CD14-positive monocyte (primary cell): ENCODE results near the gene ARFGAP1. TPM values are rescaled to one million over a fixed set of nuclear protein-coding genes. Genes with fewer than 3 reads are reported as not detected.

Source experiments
- DNase-seq, 3 donors: peaks; one replicate each; pipeline ENCODE4 v3.0.0-alpha.2; 2011 to 2022
- H2AFZ ChIP-seq: 2 replicates; pipeline ENCODE4 v1.6.0; 2012; ENCODE audit warnings: mild to moderate bottlenecking, low read depth, low read length, inconsistent platforms; ENCODE audit not compliant: insufficient read depth, poor library complexity, severe bottlenecking
- H3K27ac ChIP-seq, 2 donors: 1 replicate in 1 of 2; 2 replicates in 1 of 2; pipeline ENCODE4 v1.5.1; 2012 to 2013; ENCODE audit warnings: low read length in 2 of 2, control low read depth in 1 of 2, inconsistent platforms in 1 of 2, low read depth in 1 of 2, mild to moderate bottlenecking in 1 of 2
- H3K27me3 ChIP-seq, 2 donors: one replicate each; pipeline versions ENCODE4 v1.6.0 to v1.6.1; 2011 to 2013; ENCODE audit warnings: low read length in 2 of 2; ENCODE audit not compliant: control insufficient read depth in 2 of 2, insufficient read depth in 2 of 2
- H3K36me3 ChIP-seq, 2 donors: replicated peaks in 1 of 2; 1 replicate in 1 of 2; 2 replicates in 1 of 2; pipeline versions ENCODE4 v1.5.1 to v1.6.1; 2012 to 2013; ENCODE audit warnings: low read length in 2 of 2, control low read depth in 1 of 2, inconsistent platforms in 1 of 2, mild to moderate bottlenecking in 1 of 2; ENCODE audit not compliant: insufficient read depth in 2 of 2, control insufficient read depth in 1 of 2
- H3K4me1 ChIP-seq, 2 donors: 1 replicate in 1 of 2; 2 replicates in 1 of 2; pipeline versions ENCODE4 v1.5.1 to v1.6.1; 2012 to 2013; ENCODE audit warnings: low read length in 2 of 2, control low read depth in 1 of 2, inconsistent platforms in 1 of 2, mild to moderate bottlenecking in 1 of 2, moderate library complexity in 1 of 2; ENCODE audit not compliant: insufficient read depth in 2 of 2, control insufficient read depth in 1 of 2
- H3K4me2 ChIP-seq: replicated peaks from 2 replicates; pipeline ENCODE3; 2012; ENCODE audit warnings: low read length, moderate library complexity, mild to moderate bottlenecking; ENCODE audit not compliant: poor library complexity, severe bottlenecking; ENCODE audit errors: extremely low read depth
- H3K4me3 ChIP-seq, 3 experiments: fragments of 200-600 bp in 1 of 3; sonication (generic) in 1 of 3; replicated peaks in 1 of 3; 1 replicate in 2 of 3; 2 replicates in 1 of 3; pipeline ENCODE4 v1.5.1; 2011 to 2013; ENCODE audit warnings: low read length in 3 of 3, mild to moderate bottlenecking in 3 of 3, control low read depth in 2 of 3, low read depth in 2 of 3, inconsistent platforms in 1 of 3, moderate library complexity in 1 of 3
- H3K79me2 ChIP-seq: 2 replicates; pipeline ENCODE4 v1.6.0; 2012; ENCODE audit warnings: mild to moderate bottlenecking, control low read depth, inconsistent platforms, low read length, moderate library complexity; ENCODE audit not compliant: insufficient read depth
- H3K9ac ChIP-seq: 2 replicates; pipeline ENCODE4 v1.6.0; 2017; ENCODE audit warnings: low read length, mild to moderate bottlenecking; ENCODE audit not compliant: insufficient read depth, poor library complexity, severe bottlenecking
- H3K9me3 ChIP-seq, 2 donors: replicated peaks in 1 of 2; 1 replicate in 1 of 2; 2 replicates in 1 of 2; pipeline versions ENCODE4 v1.5.1 to v1.6.1; 2012 to 2013; ENCODE audit warnings: low read length in 2 of 2, control low read depth in 1 of 2; ENCODE audit not compliant: control insufficient read depth in 1 of 2, insufficient read depth in 1 of 2
- H4K20me1 ChIP-seq: 2 replicates; pipeline ENCODE4 v1.6.0; 2012; ENCODE audit warnings: mild to moderate bottlenecking, low read length, control low read depth, moderate library complexity; ENCODE audit not compliant: insufficient read depth
- H3K27ac Mint-ChIP-seq, 7 donors: one replicate each; pipeline ENCODE4 v1.8.0; 2020; ENCODE audit warnings: mild to moderate bottlenecking in 7 of 7, mixed read lengths in 7 of 7, moderate library complexity in 6 of 7, inconsistent platforms in 2 of 7
- H3K27me3 Mint-ChIP-seq, 3 donors: one replicate each; pipeline ENCODE4 v1.8.0; 2021 to 2022; ENCODE audit warnings: low read depth in 3 of 3, mild to moderate bottlenecking in 3 of 3, mixed read lengths in 3 of 3, moderate library complexity in 3 of 3, inconsistent platforms in 1 of 3
- H3K36me3 Mint-ChIP-seq, 2 donors: one replicate each; pipeline ENCODE4 v1.8.0; 2020; ENCODE audit warnings: mixed read lengths in 2 of 2, inconsistent platforms in 1 of 2, mild to moderate bottlenecking in 1 of 2
- H3K4me1 Mint-ChIP-seq: one replicate; pipeline ENCODE4 v1.8.0; 2020; ENCODE audit warnings: mild to moderate bottlenecking, mixed read lengths
- H3K4me3 Mint-ChIP-seq, 2 donors: one replicate each; pipeline ENCODE4 v1.8.0; 2020; ENCODE audit warnings: mild to moderate bottlenecking in 2 of 2, mixed read lengths in 2 of 2, moderate library complexity in 1 of 2
- H3K9me3 Mint-ChIP-seq, 7 donors: one replicate each; pipeline ENCODE4 v1.8.0; 2020 to 2022; ENCODE audit warnings: mixed read lengths in 7 of 7, mild to moderate bottlenecking in 6 of 7, moderate library complexity in 6 of 7, inconsistent platforms in 2 of 7
- WGBS: methylation state at CpG from one replicate; pipeline ENCODE4 v1.1.5; 2013; ENCODE audit warnings: missing lambda C conversion rate; ENCODE audit not compliant: insufficient coverage; 5-methylcytosine and 5-hydroxymethylcytosine counted together
- intact Hi-C, 2 donors: fragments of 100-400 bp; cut with micrococcal nuclease; formaldehyde crosslinking; loops; one replicate each; pipeline versions ENCODE4 v1.15.0 to v1.15.1; 2023
- polyA plus RNA-seq, 3 donors: library from polyadenylated mRNA; depleted of rRNA in 1 of 3; unstranded in 2 of 3; stranded (reverse) in 1 of 3; fragments of 300-500 nt in 2 of 3; fragments of >200 nt in 1 of 3; fragmentation: Illumina TruSeq in 2 of 3; gene quantifications; 1 replicate in 2 of 3; 2 replicates in 1 of 3; pipeline ENCODE4 v1.2.3, GENCODE V29; 2012 to 2021
- TF ChIP-seq, protein P1 (sequence below): fragments of 200-600 bp; IDR thresholded peaks from one replicate; pipeline ENCODE4 v1.8.0; 2022; ENCODE audit warnings: antibody characterized with exemption, mild to moderate bottlenecking

ARFGAP1 gene
- polyA plus RNA-seq, 3 donors = 11.2 to 99.8 (median 14.1) TPM

DNA sequence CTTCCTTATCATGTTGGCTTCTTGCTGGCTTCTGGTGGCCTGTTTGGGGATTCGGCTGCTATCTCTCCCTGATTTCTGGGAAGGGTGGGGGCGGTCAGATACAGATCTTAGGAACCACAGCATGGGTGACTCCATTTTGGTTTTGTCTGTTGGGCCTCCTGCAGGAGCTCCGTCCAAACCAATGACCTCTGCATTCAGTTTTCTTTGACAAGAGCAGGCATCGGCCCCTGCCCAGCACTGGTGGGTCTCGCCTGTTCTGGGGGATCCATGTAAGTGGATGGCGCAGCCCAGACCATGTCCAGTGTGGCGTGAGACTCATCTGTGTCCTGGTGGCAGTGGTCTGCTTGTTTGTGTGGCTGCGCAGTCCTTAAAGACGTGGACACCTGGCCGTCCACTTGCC, 8.6 kb upstream of the ARFGAP1 start:
- intact Hi-C loops = no loop called here
- Mint-ChIP-seq H3K4me1 (no peaks in the 10 kb centered on the region), H3K27me3 (peaks cover 23 to 39% (median 28%) of the 10 kb centered on the region in 3 donors)

DNA sequence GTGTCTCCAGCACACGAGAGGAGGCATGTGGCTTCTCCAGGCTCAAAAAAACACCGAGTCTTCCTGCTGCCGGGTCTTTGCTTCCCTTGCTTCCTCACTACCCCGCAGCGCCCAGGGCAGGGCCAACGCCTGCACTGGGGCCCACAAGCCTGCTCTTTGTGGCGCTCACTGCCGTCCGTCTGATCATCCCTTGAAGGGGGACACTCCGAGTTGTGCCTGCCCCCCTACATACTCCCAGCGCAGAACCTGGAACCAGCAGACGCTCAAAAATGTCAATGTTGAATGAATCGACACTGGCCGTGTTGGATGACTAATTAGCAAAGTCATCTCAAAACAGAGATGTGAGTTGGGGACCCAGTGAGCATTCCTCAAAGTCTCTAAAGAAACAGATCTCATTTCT, 8.1 kb upstream of the ARFGAP1 start:
- H3K36me3 ChIP-seq = no peaks in the 10 kb centered on the region
- WGBS = 76% methylated on average over 9 of the region's 14 CpGs
- TF ChIP-seq, protein P1, sequence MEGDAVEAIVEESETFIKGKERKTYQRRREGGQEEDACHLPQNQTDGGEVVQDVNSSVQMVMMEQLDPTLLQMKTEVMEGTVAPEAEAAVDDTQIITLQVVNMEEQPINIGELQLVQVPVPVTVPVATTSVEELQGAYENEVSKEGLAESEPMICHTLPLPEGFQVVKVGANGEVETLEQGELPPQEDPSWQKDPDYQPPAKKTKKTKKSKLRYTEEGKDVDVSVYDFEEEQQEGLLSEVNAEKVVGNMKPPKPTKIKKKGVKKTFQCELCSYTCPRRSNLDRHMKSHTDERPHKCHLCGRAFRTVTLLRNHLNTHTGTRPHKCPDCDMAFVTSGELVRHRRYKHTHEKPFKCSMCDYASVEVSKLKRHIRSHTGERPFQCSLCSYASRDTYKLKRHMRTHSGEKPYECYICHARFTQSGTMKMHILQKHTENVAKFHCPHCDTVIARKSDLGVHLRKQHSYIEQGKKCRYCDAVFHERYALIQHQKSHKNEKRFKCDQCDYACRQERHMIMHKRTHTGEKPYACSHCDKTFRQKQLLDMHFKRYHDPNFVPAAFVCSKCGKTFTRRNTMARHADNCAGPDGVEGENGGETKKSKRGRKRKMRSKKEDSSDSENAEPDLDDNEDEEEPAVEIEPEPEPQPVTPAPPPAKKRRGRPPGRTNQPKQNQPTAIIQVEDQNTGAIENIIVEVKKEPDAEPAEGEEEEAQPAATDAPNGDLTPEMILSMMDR = no peak

More for the DNA sequence above, 8.6 kb upstream of the ARFGAP1 start:
- TF ChIP-seq, protein P1 = no peak
- no peaks in the 10 kb centered on the region for H3K9me3 ChIP-seq
- H3K4me3 ChIP-seq = no peak overlapping the region
- no peak overlapping the region for H3K4me3 Mint-ChIP-seq
- peaks cover 0 to 6% of the 10 kb centered on the region in 2 donors for H3K27me3 ChIP-seq
- H3K4me2 ChIP-seq = no peak overlapping the region
- no peak overlapping the region for H3K27ac ChIP-seq
- no peaks in the 10 kb centered on the region for H3K79me2 ChIP-seq
- no peak overlapping the region for H3K27ac Mint-ChIP-seq
- no peaks in the 10 kb centered on the region for H3K36me3 ChIP-seq
- no peaks in the 10 kb centered on the region for H3K36me3 Mint-ChIP-seq
- no peaks in the 10 kb centered on the region for H4K20me1 ChIP-seq
- no peak overlapping the region for H3K9ac ChIP-seq
- no peaks in the 10 kb centered on the region for H3K4me1 ChIP-seq
- WGBS = 89% methylated on average over 8 of the region's 10 CpGs
- no peak overlapping the region for H2AFZ ChIP-seq
- no peak for DNase-seq
- H3K9me3 Mint-ChIP-seq = peaks cover 0 to 2% (median 0%) of the 10 kb centered on the region in 7 donors

More for the DNA sequence above, 8.1 kb upstream of the ARFGAP1 start:
- no peaks in the 10 kb centered on the region for H3K9me3 ChIP-seq
- no peak overlapping the region for H3K9ac ChIP-seq
- H3K4me1 ChIP-seq = no peaks in the 10 kb centered on the region
- no peak for DNase-seq
- H3K4me3 ChIP-seq = no peak overlapping the region
- no peaks in the 10 kb centered on the region for H4K20me1 ChIP-seq
- Mint-ChIP-seq H3K9me3 (peaks cover 0 to 2% (median 0%) of the 10 kb centered on the region in 7 donors), H3K36me3 (no peaks in the 10 kb centered on the region), H3K27ac (no peak overlapping the region), H3K4me3 (peak overlapping the region in 1 of 2 donors; percentile 1), H3K27me3 (peaks cover 19 to 38% (median 28%) of the 10 kb centered on the region in 3 donors), H3K4me1 (no peaks in the 10 kb centered on the region)
- no peak overlapping the region for H3K27ac ChIP-seq
- peaks cover 0 to 6% of the 10 kb centered on the region in 2 donors for H3K27me3 ChIP-seq
- H3K4me2 ChIP-seq = no peak overlapping the region
- H2AFZ ChIP-seq = no peak overlapping the region
- no peaks in the 10 kb centered on the region for H3K79me2 ChIP-seq
- intact Hi-C loops = no loop called here
